Renal pelvis (tissue), 12 donors: ENCODE measurements around the gene PRSS35. TPM values are rescaled to one million over a fixed set of nuclear protein-coding genes. Genes with fewer than 3 reads are reported as not detected.
"Not testable (repeated sequence)": the region's sequence is repeated elsewhere in the genome, so short reads cannot be mapped to it uniquely, and the experiment has no call there.

Experiments used
- DNase-seq: peaks from one replicate; pipeline ENCODE4 v3.0.0-alpha.2; 2013
- long read RNA-seq, 16 experiments: transcript quantifications; one replicate each; lab custom pipeline, GENCODE V29; 2026
- polyA plus RNA-seq, 3 donors: library from polyadenylated mRNA; unstranded; fragments of 120-200 nt; gene quantifications; one replicate each; pipeline ENCODE4 v1.2.1, GENCODE V29; 2013; ENCODE audit not compliant: insufficient read length in 3 of 3

PRSS35 gene
- polyA plus RNA-seq: 10 to 100 TPM; 28.7 to 41.0 (median 37.5) TPM
- long read RNA-seq, donor 1, transcript PRSS35-201 (2 exons, 2,440 nt): major isoform, 17 of 63 reads
- long read RNA-seq, donor 1, partial matches to known transcripts: 46 of 63 reads
- long read RNA-seq, donor 1, other reads (novel, unspliced or antisense): 0 of 63 reads
- long read RNA-seq, donor 2, transcript PRSS35-201 (2 exons, 2,440 nt): major isoform, 36 of 42 reads
- long read RNA-seq, donor 2, partial matches to known transcripts: 6 of 42 reads
- long read RNA-seq, donor 2, other reads (novel, unspliced or antisense): 0 of 42 reads
- long read RNA-seq, donor 3, transcript PRSS35-201 (2 exons, 2,440 nt): major isoform, 25 of 25 reads
- long read RNA-seq, donor 3, partial matches to known transcripts: 0 of 25 reads
- long read RNA-seq, donor 3, other reads (novel, unspliced or antisense): 0 of 25 reads
- long read RNA-seq, donor 4, transcript PRSS35-201 (2 exons, 2,440 nt): major isoform, 14 of 14 reads
- long read RNA-seq, donor 4, partial matches to known transcripts: 0 of 14 reads
- long read RNA-seq, donor 4, other reads (novel, unspliced or antisense): 0 of 14 reads
- long read RNA-seq, donor 5, transcript PRSS35-201 (2 exons, 2,440 nt): major isoform, 9 of 9 reads
- long read RNA-seq, donor 5, partial matches to known transcripts: 0 of 9 reads
- long read RNA-seq, donor 5, other reads (novel, unspliced or antisense): 0 of 9 reads
- long read RNA-seq, donor 6, transcript PRSS35-201 (2 exons, 2,440 nt): major isoform, 17 of 17 reads
- long read RNA-seq, donor 6, partial matches to known transcripts: 0 of 17 reads
- long read RNA-seq, donor 6, other reads (novel, unspliced or antisense): 0 of 17 reads
- long read RNA-seq, donor 7, transcript PRSS35-201 (2 exons, 2,440 nt): major isoform, 11 of 76 reads
- long read RNA-seq, donor 7, partial matches to known transcripts: 65 of 76 reads
- long read RNA-seq, donor 7, other reads (novel, unspliced or antisense): 0 of 76 reads
- long read RNA-seq, donor 8, transcript PRSS35-201 (2 exons, 2,440 nt): major isoform, 14 of 45 reads
- long read RNA-seq, donor 8, partial matches to known transcripts: 31 of 45 reads
- long read RNA-seq, donor 8, other reads (novel, unspliced or antisense): 0 of 45 reads
- long read RNA-seq, donor 9, transcript PRSS35-201 (2 exons, 2,440 nt): major isoform, 18 of 18 reads
- long read RNA-seq, donor 9, partial matches to known transcripts: 0 of 18 reads
- long read RNA-seq, donor 9, other reads (novel, unspliced or antisense): 0 of 18 reads
- long read RNA-seq, donor 10, transcript PRSS35-201 (2 exons, 2,440 nt): major isoform, 6 of 6 reads
- long read RNA-seq, donor 10, partial matches to known transcripts: 0 of 6 reads
- long read RNA-seq, donor 10, other reads (novel, unspliced or antisense): 0 of 6 reads
- long read RNA-seq, donor 11, transcript PRSS35-201 (2 exons, 2,440 nt): major isoform, 10 of 44 reads
- long read RNA-seq, donor 11, partial matches to known transcripts: 34 of 44 reads
- long read RNA-seq, donor 11, other reads (novel, unspliced or antisense): 0 of 44 reads
- long read RNA-seq, donor 12, transcript PRSS35-201 (2 exons, 2,440 nt): major isoform, 20 of 40 reads
- long read RNA-seq, donor 12, partial matches to known transcripts: 20 of 40 reads
- long read RNA-seq, donor 12, other reads (novel, unspliced or antisense): 0 of 40 reads
- long read RNA-seq, donor 13, transcript PRSS35-201 (2 exons, 2,440 nt): major isoform, 10 of 10 reads
- long read RNA-seq, donor 13, partial matches to known transcripts: 0 of 10 reads
- long read RNA-seq, donor 13, other reads (novel, unspliced or antisense): 0 of 10 reads
- long read RNA-seq, donor 14, transcript PRSS35-201 (2 exons, 2,440 nt): major isoform, 23 of 23 reads
- long read RNA-seq, donor 14, partial matches to known transcripts: 0 of 23 reads
- long read RNA-seq, donor 14, other reads (novel, unspliced or antisense): 0 of 23 reads
- long read RNA-seq, donor 15, transcript PRSS35-201 (2 exons, 2,440 nt): major isoform, 11 of 11 reads
- long read RNA-seq, donor 15, partial matches to known transcripts: 0 of 11 reads
- long read RNA-seq, donor 15, other reads (novel, unspliced or antisense): 0 of 11 reads
- long read RNA-seq, donor 16, transcript PRSS35-201 (2 exons, 2,440 nt): major isoform, 14 of 79 reads
- long read RNA-seq, donor 16, partial matches to known transcripts: 65 of 79 reads
- long read RNA-seq, donor 16, other reads (novel, unspliced or antisense): 0 of 79 reads

GRCh38 chr6:83511901-83512681, at the start of gene PRSS35:
Gene PRSS35, plus strand, starts transcription at chr6:83512534. Its CDS starts 10,908 bp downstream, at chr6:83523442.
- peak; percentile 40 for DNase-seq

GRCh38 chr6:83463886-83464285, 48.4 kb upstream of the PRSS35 start:
- no peak for DNase-seq

- no peak for DNase-seq
These were observed 47.8 kb upstream of the PRSS35 start for GRCh38 chr6:83464381-83465140.

- no peak for DNase-seq
These were observed 46.0 kb upstream of the PRSS35 start for GRCh38 chr6:83466328-83466727.

GRCh38 chr6:83467620-83468036, 44.7 kb upstream of the PRSS35 start:
- DNase-seq: no peak

- DNase-seq: no peak
These were observed 42.3 kb upstream of the PRSS35 start for GRCh38 chr6:83470001-83470400.

GRCh38 chr6:83470587-83470986, 41.7 kb upstream of the PRSS35 start:
- DNase-seq: no peak

- no peak for DNase-seq
These were observed 39.6 kb upstream of the PRSS35 start for GRCh38 chr6:83472767-83473166.

- no peak for DNase-seq
These were observed 38.0 kb upstream of the PRSS35 start for GRCh38 chr6:83474309-83474708.

- no peak for DNase-seq
These were observed 35.4 kb upstream of the PRSS35 start for GRCh38 chr6:83476971-83477370.

GRCh38 chr6:83479389-83479788, 32.9 kb upstream of the PRSS35 start:
- no peak for DNase-seq

GRCh38 chr6:83480470-83480869, 31.9 kb upstream of the PRSS35 start:
- DNase-seq: no peak

- not testable (repeated sequence) for DNase-seq
These were observed 30.4 kb upstream of the PRSS35 start for GRCh38 chr6:83481938-83482337.

- no peak for DNase-seq
These were observed 23.9 kb upstream of the PRSS35 start for GRCh38 chr6:83488448-83488847.

GRCh38 chr6:83488861-83489260, 23.5 kb upstream of the PRSS35 start:
- no peak for DNase-seq

GRCh38 chr6:83490217-83490807, 22.0 kb upstream of the PRSS35 start:
- no peak for DNase-seq

GRCh38 chr6:83505356-83505755, 7.0 kb upstream of the PRSS35 start:
- no peak for DNase-seq

- no peak for DNase-seq
These were observed 2.9 kb upstream of the PRSS35 start for GRCh38 chr6:83509441-83509840.
